ENCODE data around the gene TCF7L2. TPM values are rescaled to one million over a fixed set of nuclear protein-coding genes. Genes with fewer than 3 reads are reported as not detected.

The TCF7L2 gene
- total and polyA plus RNA-seq, 4 donors = 14.0 to 57.8 (median 34.8) TPM

DNA sequence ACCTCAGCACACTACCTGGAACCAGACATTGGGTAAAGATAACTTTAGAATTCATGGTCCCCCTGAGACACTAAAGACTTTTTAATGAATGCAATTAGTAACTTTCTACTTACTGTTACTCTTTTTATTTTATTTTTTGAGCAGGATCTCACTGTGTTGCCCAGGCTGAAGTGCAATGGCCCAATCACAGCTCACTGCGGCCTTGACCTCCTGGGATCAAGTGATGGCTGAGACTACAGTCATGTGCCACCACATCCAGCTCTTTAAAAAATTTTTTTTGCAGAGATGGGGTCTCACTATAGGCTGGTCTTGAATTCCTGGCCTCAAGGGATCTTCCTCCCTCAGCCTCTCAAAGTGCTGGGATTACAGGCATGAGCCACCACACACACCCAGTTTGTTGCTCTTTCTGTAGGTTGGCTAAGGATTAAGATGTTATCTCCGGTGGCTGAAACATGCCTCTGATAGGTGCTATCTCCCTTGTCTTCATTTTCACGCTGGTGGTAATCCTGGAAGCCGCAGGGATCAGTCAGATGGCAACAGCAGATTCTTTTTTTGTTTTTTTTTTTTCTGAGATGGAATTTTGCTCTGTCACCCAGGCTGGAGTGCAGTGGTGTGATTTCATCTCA, 128.3 kb downstream of the TCF7L2 start:
- H3K27me3 ChIP-seq (ENCODE audit: control insufficient read depth in 1 of 2, insufficient read depth in 2 of 2, low read length in 1 of 2) = no peaks in the 10 kb centered on the region
- H3K4me3 ChIP-seq (ENCODE audit: low read length in 2 of 2) = no peak overlapping the region
- ATAC-seq (ENCODE audit: low FRiP score) (no peak), DNase-seq (no peak)
- H3K9me3 ChIP-seq (ENCODE audit: control insufficient read depth, low read length) = no peaks in the 10 kb centered on the region
- intact Hi-C loops (cut with DNase I) = no loop called here
- no peaks in the 10 kb centered on the region for H3K36me3 ChIP-seq (ENCODE audit: control insufficient read depth in 1 of 2, insufficient read depth in 2 of 2, low read length in 1 of 2)
- no peak overlapping the region for H3K27ac ChIP-seq (ENCODE audit: low read depth in 1 of 2, low read length in 2 of 2)
- peaks cover 0 to 1% of the 10 kb centered on the region in 2 donors for H3K4me1 ChIP-seq (ENCODE audit: control insufficient read depth in 1 of 2, insufficient read depth in 2 of 2, low read length in 2 of 2)
- 95 to 97% methylated on average over 4 of the region's 4 CpGs for WGBS, 2 donors

DNA sequence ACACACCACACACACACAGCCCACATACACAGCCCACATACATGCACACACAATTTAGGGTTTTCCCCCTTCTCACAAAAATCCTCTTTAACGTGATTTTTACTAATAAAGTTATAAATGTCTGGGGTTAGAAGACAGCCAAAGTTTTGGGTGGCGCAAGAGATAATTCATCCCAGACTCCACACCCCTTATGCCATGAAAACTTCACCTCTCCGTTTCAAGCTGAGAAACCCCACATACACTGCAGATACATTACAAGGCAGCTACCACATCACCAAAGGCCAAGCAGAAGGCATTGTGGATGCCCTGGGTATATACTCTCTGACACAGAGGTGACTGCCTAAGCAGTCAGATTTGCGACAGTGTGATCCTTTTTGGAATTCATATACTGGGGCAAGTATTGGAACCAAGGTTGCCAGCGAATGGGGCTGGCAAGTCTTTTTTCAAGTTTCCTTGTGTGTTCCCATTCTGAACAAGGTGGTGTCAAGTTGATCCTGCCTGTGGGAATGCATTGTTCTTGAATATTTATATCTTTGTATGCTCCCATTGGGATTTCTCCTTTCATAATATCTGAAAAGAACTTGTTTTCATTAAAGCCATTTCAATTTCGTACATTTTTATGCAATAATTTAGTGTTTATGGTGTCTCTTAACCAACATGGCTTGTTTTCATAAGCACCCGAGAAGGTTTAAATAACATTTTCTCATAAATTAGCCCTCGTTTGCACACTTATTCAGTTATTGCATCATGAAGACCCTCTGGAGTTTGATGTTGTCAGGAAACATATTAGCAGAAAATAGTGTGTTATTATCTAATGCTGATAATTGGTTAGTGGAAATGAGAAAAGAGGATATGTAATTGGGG, 130.2 kb downstream of the TCF7L2 start:
- ATAC-seq (ENCODE audit: low FRiP score) = no peak
- no peaks in the 10 kb centered on the region for H3K27me3 ChIP-seq (ENCODE audit: control insufficient read depth in 1 of 2, insufficient read depth in 2 of 2, low read length in 1 of 2)
- peaks cover 0 to 1% of the 10 kb centered on the region in 2 donors for H3K4me1 ChIP-seq (ENCODE audit: control insufficient read depth in 1 of 2, insufficient read depth in 2 of 2, low read length in 2 of 2)
- no peak overlapping the region for H3K4me3 ChIP-seq (ENCODE audit: low read length in 2 of 2)
- H3K9me3 ChIP-seq (ENCODE audit: control insufficient read depth, low read length) = no peaks in the 10 kb centered on the region
- H3K27ac ChIP-seq (ENCODE audit: low read depth in 1 of 2, low read length in 2 of 2) = no peak overlapping the region
- no peaks in the 10 kb centered on the region for H3K36me3 ChIP-seq (ENCODE audit: control insufficient read depth in 1 of 2, insufficient read depth in 2 of 2, low read length in 1 of 2)
- intact Hi-C loops (cut with DNase I) = no loop called here
- DNase-seq = no peak
- 87% methylated on average over 8 of the region's 8 CpGs for WGBS, 2 donors

DNA sequence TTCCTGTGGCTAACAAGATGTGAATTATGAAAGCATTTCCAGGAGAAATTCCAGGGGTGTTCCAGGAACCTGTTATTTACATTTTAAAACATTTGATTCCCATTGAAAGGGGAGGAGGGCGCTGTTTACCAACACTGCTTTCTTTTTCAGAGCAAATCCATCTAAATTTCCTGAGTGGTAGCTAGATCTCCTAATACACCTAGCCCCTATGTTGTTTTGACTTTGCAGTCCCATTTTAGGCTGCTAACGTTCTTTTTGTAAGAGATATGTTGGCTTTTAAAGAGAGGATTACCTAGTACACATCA, 130.8 kb downstream of the TCF7L2 start:
- 74 to 85% methylated on average over 2 of the region's 2 CpGs for WGBS, 2 donors
- H3K27ac ChIP-seq (ENCODE audit: low read depth in 1 of 2, low read length in 2 of 2) = no peak overlapping the region
- no peaks in the 10 kb centered on the region for H3K27me3 ChIP-seq (ENCODE audit: control insufficient read depth in 1 of 2, insufficient read depth in 2 of 2, low read length in 1 of 2)
- H3K4me1 ChIP-seq (ENCODE audit: control insufficient read depth in 1 of 2, insufficient read depth in 2 of 2, low read length in 2 of 2) = peaks cover 0 to 1% of the 10 kb centered on the region in 2 donors
- no peaks in the 10 kb centered on the region for H3K9me3 ChIP-seq (ENCODE audit: control insufficient read depth, low read length)
- ATAC-seq (ENCODE audit: low FRiP score) = no peak
- intact Hi-C loops (cut with DNase I) = no loop called here
- H3K4me3 ChIP-seq (ENCODE audit: low read length in 2 of 2) = no peak overlapping the region
- no peaks in the 10 kb centered on the region for H3K36me3 ChIP-seq (ENCODE audit: control insufficient read depth in 1 of 2, insufficient read depth in 2 of 2, low read length in 1 of 2)
- DNase-seq = no peak

DNA sequence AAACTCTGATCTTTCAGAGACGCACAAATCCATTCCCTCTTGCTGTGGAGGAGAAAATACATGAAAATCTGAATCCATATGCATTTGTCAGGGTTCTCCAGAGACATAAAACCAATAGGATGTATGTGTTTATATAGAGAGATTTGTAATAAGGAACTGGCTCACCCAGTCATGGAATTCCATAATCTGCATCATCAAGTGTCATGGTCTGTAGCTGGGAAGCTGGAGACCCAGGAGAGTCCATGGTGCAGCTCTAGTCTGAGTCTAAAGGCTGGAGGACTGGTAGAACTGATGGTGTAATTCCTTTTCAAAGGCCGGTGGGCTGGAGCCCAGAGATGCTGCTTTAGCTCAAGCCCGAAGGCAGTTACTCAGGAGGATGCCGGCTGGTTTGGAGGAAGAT, 134.0 kb downstream of the TCF7L2 start:
- H3K9me3 ChIP-seq (ENCODE audit: control insufficient read depth, low read length) = no peaks in the 10 kb centered on the region
- ATAC-seq (ENCODE audit: low FRiP score) = no peak
- no peak overlapping the region for H3K27ac ChIP-seq (ENCODE audit: low read depth in 1 of 2, low read length in 2 of 2)
- no peaks in the 10 kb centered on the region for H3K36me3 ChIP-seq (ENCODE audit: control insufficient read depth in 1 of 2, insufficient read depth in 2 of 2, low read length in 1 of 2)
- intact Hi-C loops (cut with DNase I) = no loop called here
- peaks cover 0 to 3% of the 10 kb centered on the region in 2 donors for H3K4me1 ChIP-seq (ENCODE audit: control insufficient read depth in 1 of 2, insufficient read depth in 2 of 2, low read length in 2 of 2)
- DNase-seq = no peak
- H3K27me3 ChIP-seq (ENCODE audit: control insufficient read depth in 1 of 2, insufficient read depth in 2 of 2, low read length in 1 of 2) = no peaks in the 10 kb centered on the region
- H3K4me3 ChIP-seq (ENCODE audit: low read length in 2 of 2) = no peak overlapping the region
- 90 to 93% methylated on average over 4 of the region's 4 CpGs for WGBS, 2 donors

DNA sequence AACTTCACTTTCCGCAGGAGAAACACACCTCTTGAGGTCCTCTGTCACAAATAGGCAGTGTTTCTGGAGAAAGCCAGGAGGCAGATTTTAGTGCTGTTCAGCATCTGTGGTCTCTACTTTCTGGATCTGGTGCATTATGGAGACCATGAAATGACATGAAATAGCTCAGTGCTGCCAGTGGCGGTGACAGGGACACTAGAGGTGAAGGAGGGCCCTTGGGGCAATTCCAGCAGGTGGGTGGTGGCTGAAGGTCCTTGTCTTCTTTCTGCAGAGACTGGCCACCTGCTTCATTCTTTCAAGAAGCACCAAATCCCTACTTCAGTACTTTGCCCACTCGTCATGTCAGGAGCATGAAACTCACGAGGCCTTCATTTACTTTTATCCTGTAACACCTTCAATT, 135.7 kb downstream of the TCF7L2 start:
- no peak for ATAC-seq (ENCODE audit: low FRiP score)
- no peaks in the 10 kb centered on the region for H3K9me3 ChIP-seq (ENCODE audit: control insufficient read depth, low read length)
- H3K27me3 ChIP-seq (ENCODE audit: control insufficient read depth in 1 of 2, insufficient read depth in 2 of 2, low read length in 1 of 2) = no peaks in the 10 kb centered on the region
- no peak overlapping the region for H3K4me3 ChIP-seq (ENCODE audit: low read length in 2 of 2)
- 94 to 96% methylated on average over 4 of the region's 4 CpGs for WGBS, 2 donors
- intact Hi-C loops (cut with DNase I) = no loop called here
- no peak for DNase-seq
- peaks cover 0 to 3% of the 10 kb centered on the region in 2 donors for H3K4me1 ChIP-seq (ENCODE audit: control insufficient read depth in 1 of 2, insufficient read depth in 2 of 2, low read length in 2 of 2)
- H3K27ac ChIP-seq (ENCODE audit: low read depth in 1 of 2, low read length in 2 of 2) = no peak overlapping the region
- H3K36me3 ChIP-seq (ENCODE audit: control insufficient read depth in 1 of 2, insufficient read depth in 2 of 2, low read length in 1 of 2) = no peaks in the 10 kb centered on the region

DNA sequence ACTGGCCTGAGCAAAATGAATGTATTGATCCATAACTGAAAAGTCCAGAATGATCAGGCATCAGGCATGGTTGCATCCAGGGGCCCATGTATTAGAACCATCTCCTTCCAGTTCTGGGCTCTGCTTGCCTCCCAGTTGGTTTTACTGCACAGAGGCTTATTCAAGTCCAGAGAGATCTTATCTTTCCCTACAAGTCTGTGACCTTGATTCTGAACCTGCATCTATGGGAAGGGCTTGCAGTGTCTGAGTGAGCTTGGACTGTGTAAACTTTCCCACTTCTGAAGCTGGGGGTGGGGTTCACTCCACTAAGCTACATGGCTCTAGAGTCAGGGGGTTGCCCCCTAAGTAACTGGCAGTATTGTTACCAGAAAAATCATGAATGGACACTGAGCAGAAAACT, 136.2 kb downstream of the TCF7L2 start:
- H3K27ac ChIP-seq (ENCODE audit: low read depth in 1 of 2, low read length in 2 of 2) = no peak overlapping the region

DNA sequence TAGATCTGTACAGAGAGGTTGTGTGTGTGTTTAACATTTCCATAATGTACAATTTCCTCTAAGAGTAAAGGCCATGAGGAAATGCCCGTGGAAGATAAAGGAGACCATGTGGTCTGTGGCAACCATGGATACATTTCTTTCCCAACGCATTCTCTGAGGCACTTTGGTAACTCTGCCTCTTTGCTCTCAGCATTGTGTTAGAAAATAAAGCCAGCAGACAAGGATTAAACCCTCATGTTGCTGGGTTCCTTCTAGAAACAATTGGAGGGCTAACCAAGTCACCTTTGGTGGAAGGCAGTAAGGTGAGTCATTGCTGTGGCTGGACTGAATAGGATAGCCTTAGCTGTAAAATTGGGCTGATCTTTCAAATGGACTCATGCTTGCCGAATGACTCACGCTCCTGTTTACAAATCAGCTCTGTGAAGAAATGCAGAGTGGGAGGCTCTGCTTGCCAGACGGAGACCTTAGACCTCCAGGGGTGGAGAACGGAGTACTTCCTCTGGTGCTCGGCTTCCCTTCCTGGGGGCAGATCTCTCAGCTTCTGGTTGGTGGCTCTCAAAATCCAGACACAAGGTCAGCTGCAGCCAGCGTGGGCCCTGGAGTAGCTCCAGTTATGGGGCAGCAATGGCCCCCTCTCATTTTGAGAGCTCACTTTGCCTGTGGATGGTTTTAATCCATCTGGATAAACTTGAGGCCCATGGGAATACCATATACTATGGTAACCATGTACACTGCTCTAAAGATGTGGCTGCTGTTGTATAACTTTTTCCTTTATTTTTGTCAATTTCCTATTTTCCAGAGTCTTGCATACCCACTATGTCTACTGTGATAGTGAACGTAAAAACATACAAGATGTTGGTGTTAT, 137.3 kb downstream of the TCF7L2 start:
- Histone ChIP-seq H3K9me3 (ENCODE audit: control insufficient read depth, low read length) (no peaks in the 10 kb centered on the region), H3K4me3 (ENCODE audit: low read length in 2 of 2) (no peak overlapping the region), H3K36me3 (ENCODE audit: control insufficient read depth in 1 of 2, insufficient read depth in 2 of 2, low read length in 1 of 2) (no peaks in the 10 kb centered on the region), H3K27ac (ENCODE audit: low read depth in 1 of 2, low read length in 2 of 2) (peak overlapping the region in 1 of 2 donors; percentile 55), H3K4me1 (ENCODE audit: control insufficient read depth in 1 of 2, insufficient read depth in 2 of 2, low read length in 2 of 2) (peaks cover 0 to 3% of the 10 kb centered on the region in 2 donors), H3K27me3 (ENCODE audit: control insufficient read depth in 1 of 2, insufficient read depth in 2 of 2, low read length in 1 of 2) (no peaks in the 10 kb centered on the region)
- 42 to 51% methylated on average over 9 of the region's 9 CpGs for WGBS, 2 donors
- DNase-seq (peak; percentile 80 to 82), ATAC-seq (ENCODE audit: low FRiP score) (peak; percentile 86)
- intact Hi-C loops (cut with DNase I) = no loop called here

More for the DNA sequence above, 136.2 kb downstream of the TCF7L2 start:
- Histone ChIP-seq H3K36me3 (ENCODE audit: control insufficient read depth in 1 of 2, insufficient read depth in 2 of 2, low read length in 1 of 2) (no peaks in the 10 kb centered on the region), H3K4me3 (ENCODE audit: low read length in 2 of 2) (no peak overlapping the region), H3K27me3 (ENCODE audit: control insufficient read depth in 1 of 2, insufficient read depth in 2 of 2, low read length in 1 of 2) (no peaks in the 10 kb centered on the region), H3K4me1 (ENCODE audit: control insufficient read depth in 1 of 2, insufficient read depth in 2 of 2, low read length in 2 of 2) (peaks cover 0 to 3% of the 10 kb centered on the region in 2 donors), H3K9me3 (ENCODE audit: control insufficient read depth, low read length) (no peaks in the 10 kb centered on the region)
- intact Hi-C loops (cut with DNase I) = no loop called here
- ATAC-seq (ENCODE audit: low FRiP score) = no peak
- no peak for DNase-seq

DNA sequence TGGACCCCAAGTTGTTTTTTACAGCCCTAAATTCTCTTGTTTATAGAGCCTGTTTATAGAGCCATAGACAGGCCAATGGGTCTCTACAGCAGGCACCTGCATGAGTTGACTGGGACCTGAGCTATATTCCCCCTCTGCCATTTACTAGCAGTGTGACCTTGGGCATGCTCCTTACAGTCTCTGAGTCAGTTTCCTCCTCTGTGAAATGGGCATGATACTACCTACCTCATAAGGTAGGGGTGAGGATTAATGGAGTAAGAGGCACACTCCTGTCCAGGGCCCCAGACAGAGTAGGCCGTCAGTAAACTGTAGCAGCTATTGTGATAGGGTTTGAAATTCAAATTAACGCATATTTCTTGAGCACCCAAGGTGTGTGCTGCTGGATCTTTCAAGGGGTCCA, 138.1 kb downstream of the TCF7L2 start:
- WGBS, 2 donors = 94 to 95% methylated on average over 2 of the region's 2 CpGs

More for the DNA sequence above, 138.1 kb downstream of the TCF7L2 start:
- Histone ChIP-seq H3K36me3 (ENCODE audit: control insufficient read depth in 1 of 2, insufficient read depth in 2 of 2, low read length in 1 of 2) (no peaks in the 10 kb centered on the region), H3K27me3 (ENCODE audit: control insufficient read depth in 1 of 2, insufficient read depth in 2 of 2, low read length in 1 of 2) (no peaks in the 10 kb centered on the region), H3K9me3 (ENCODE audit: control insufficient read depth, low read length) (no peaks in the 10 kb centered on the region), H3K27ac (ENCODE audit: low read depth in 1 of 2, low read length in 2 of 2) (no peak overlapping the region), H3K4me3 (ENCODE audit: low read length in 2 of 2) (no peak overlapping the region), H3K4me1 (ENCODE audit: control insufficient read depth in 1 of 2, insufficient read depth in 2 of 2, low read length in 2 of 2) (peaks cover 0 to 3% of the 10 kb centered on the region in 2 donors)
- DNase-seq = no peak
- ATAC-seq (ENCODE audit: low FRiP score) = no peak
- intact Hi-C loops (cut with DNase I) = no loop called here
